Thoracic aorta endothelial cell (primary cell): ENCODE results near the gene PALM. TPM values are rescaled to one million over a fixed set of nuclear protein-coding genes. Genes with fewer than 3 reads are reported as not detected.

Experiments used
- total RNA-seq: library from RNA; depleted of rRNA; stranded (reverse); fragments of >200 nt; gene quantifications from 2 replicates; pipeline ENCODE4 v1.2.3, GENCODE V29; 2012

The PALM gene
- 6.5 and 9.8 TPM in 2 replicates for total RNA-seq

GRCh38 chr19:708154-709143 lies at the start of gene PALM:
PALM (plus strand) TSS chr19:708935; CDS start chr19:709147, 212 bp downstream.

DNA sequence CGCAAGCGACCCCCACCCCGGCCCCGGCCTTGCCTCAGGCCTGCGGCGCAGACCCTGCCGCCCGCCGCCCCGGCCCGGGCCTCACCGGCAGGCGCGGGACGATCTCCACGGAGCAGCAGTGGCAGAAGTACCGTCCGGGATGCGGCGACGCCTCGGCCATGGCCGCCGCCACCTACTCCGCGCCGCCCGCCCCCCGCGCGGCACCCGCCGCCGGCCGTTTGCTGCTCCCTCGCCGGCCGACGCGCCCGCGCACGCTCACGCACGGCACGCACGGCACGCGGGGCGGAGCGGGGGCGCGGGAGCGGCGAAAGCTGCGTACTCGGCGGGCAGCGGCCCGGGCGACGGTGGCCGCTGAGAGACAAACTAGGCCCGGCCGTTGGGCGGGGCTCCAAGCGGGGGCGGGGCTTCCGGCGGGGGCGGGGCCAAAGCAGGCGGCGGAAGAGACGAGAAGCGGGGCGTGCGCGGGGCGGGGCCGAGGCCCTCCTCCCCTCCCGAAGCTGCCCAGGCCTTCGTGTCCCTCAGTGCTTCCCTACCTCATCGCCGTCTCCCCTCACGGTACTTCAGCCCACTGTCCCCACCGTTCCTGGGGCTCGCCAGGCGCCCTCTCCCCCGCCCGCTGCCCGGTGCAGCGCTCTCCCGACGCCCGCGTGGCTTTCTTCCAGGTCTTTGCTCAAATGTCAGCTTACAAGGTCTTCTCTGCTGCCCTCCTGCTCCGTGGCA lies 45.6 kb upstream of the PALM start, which contains the start of gene RNF126:
TSS of gene RNF126 (minus strand) at position 253 of the 720 bp plus-strand sequence. CDS start at position 160, 93 bp downstream.

GRCh38 chr19:676339-677105 lies 32.2 kb upstream of the PALM start, which contains the start of gene FSTL3:
FSTL3 (plus strand) TSS chr19:676392; CDS start chr19:676424, 32 bp downstream.

GRCh38 chr19:695352-695949 lies 13.3 kb upstream of the PALM start, which contains the start of gene PRSS57:
PRSS57 (minus strand) TSS chr19:695452; CDS start chr19:695430, 22 bp downstream.

GRCh38 chr19:750640-751423 lies 42.1 kb downstream of the PALM start, which contains the start of gene MISP:
MISP (plus strand) TSS chr19:751112; CDS start chr19:756947, 5,835 bp downstream.

GRCh38 chr19:796692-797527 lies 88.2 kb downstream of the PALM start, which contains the start of gene PTBP1:
PTBP1 (plus strand) TSS chr19:797452; CDS start chr19:797498, 46 bp downstream.

Other genes with a start within 250 kb of the PALM start
- gene SHC2, start 247.9 kb upstream of the PALM start, total RNA-seq = 1.7 and 2.0 TPM in 2 replicates
- 0.07 and 0.13 TPM in 2 replicates for gene MADCAM1, start 212.4 kb upstream of the PALM start, total RNA-seq
- gene TPGS1, start 201.4 kb upstream of the PALM start, total RNA-seq = 21.2 and 29.1 TPM in 2 replicates
- 68.5 and 69.9 TPM in 2 replicates for gene CDC34, start 177.2 kb upstream of the PALM start, total RNA-seq
- not detected in 2 replicates for gene GZMM, start 164.9 kb upstream of the PALM start, total RNA-seq
- gene BSG, start 136.3 kb upstream of the PALM start, total RNA-seq = 251 and 322 TPM in 2 replicates
- 0.36 and 0.40 TPM in 2 replicates for gene HCN2, start 119.1 kb upstream of the PALM start, total RNA-seq
- 33.2 and 37.4 TPM in 2 replicates for gene POLRMT, start 75.4 kb upstream of the PALM start, total RNA-seq
- not detected in 2 replicates for gene FGF22, start 69.1 kb upstream of the PALM start, total RNA-seq
- 43.8 and 46.2 TPM in 2 replicates for gene RNF126, start 45.7 kb upstream of the PALM start, total RNA-seq
- 9.3 and 21.8 TPM in 2 replicates for gene FSTL3, start 32.5 kb upstream of the PALM start, total RNA-seq
- gene PRSS57, start 13.5 kb upstream of the PALM start, total RNA-seq = not detected in 2 replicates
- 0.13 TPM in 1 of 2 replicates, not detected in the other for gene MISP, start 42.2 kb downstream of the PALM start, total RNA-seq
- gene PTBP1, start 88.5 kb downstream of the PALM start, total RNA-seq = 200 and 249 TPM in 2 replicates
- 0.07 and 0.40 TPM in 2 replicates for gene PLPPR3, start 113.0 kb downstream of the PALM start, total RNA-seq
- gene AZU1, start 118.9 kb downstream of the PALM start, total RNA-seq = not detected in 2 replicates
- not detected in 2 replicates for gene PRTN3, start 132.1 kb downstream of the PALM start, total RNA-seq
- gene ELANE, start 143.4 kb downstream of the PALM start, total RNA-seq = not detected in 2 replicates
- 1.1 and 2.3 TPM in 2 replicates for gene CFD, start 150.7 kb downstream of the PALM start, total RNA-seq
- gene MED16, start 184.3 kb downstream of the PALM start, total RNA-seq = 25.5 and 29.4 TPM in 2 replicates
- not detected in 2 replicates for gene RNU6-9, start 184.5 kb downstream of the PALM start, total RNA-seq
- gene R3HDM4, start 204.3 kb downstream of the PALM start, total RNA-seq = 20.1 and 26.1 TPM in 2 replicates
- not detected in 2 replicates for gene KISS1R, start 208.4 kb downstream of the PALM start, total RNA-seq
- gene ARID3A, start 217.1 kb downstream of the PALM start, total RNA-seq = 6.9 and 10.0 TPM in 2 replicates